Neuron (in vitro differentiated cells): Measurements from ENCODE around the gene C2orf15.
"Not testable (repeated sequence)": the region's sequence is repeated elsewhere in the genome, so short reads cannot be mapped to it uniquely, and the experiment has no call there.

Source experiments
- H2AFZ ChIP-seq: one replicate; pipeline ENCODE4 v1.6.1; 2013; ENCODE audit warnings: low read depth, mild to moderate bottlenecking, inconsistent platforms, low read length, moderate library complexity
- H3K27me3 ChIP-seq: one replicate; pipeline ENCODE4 v1.6.1; 2013; ENCODE audit warnings: low read length; ENCODE audit not compliant: insufficient read depth
- H3K36me3 ChIP-seq: one replicate; pipeline ENCODE4 v1.6.1; 2013; ENCODE audit warnings: low read length; ENCODE audit not compliant: insufficient read depth
- H3K4me1 ChIP-seq: one replicate; pipeline ENCODE4 v1.6.1; 2013; ENCODE audit warnings: low read length; ENCODE audit not compliant: insufficient read depth
- H3K4me3 ChIP-seq: 2 replicates; pipeline ENCODE4 v1.5.1; 2013; ENCODE audit warnings: mild to moderate bottlenecking, low read length, moderate library complexity
- H3K9me3 ChIP-seq: one replicate; pipeline ENCODE4 v1.6.1; 2013; ENCODE audit warnings: low read length

Gene C2orf15

GRCh38 chr2:99141110-99142108, at the start of gene C2orf15:
Gene C2orf15, plus strand, starts transcription at chr2:99141707. Its CDS starts 8,852 bp downstream, at chr2:99150559.
- Histone ChIP-seq H3K27me3 (no peaks in the 10 kb centered on the region), H3K4me3 (peak within 1 kb of the TSS; percentile 83), H3K36me3 (no peaks in the 10 kb centered on the region), H2AFZ (peak within 1 kb of the TSS; percentile 79), H3K4me1 (peaks cover 13% of the 10 kb centered on the region), H3K9me3 (no peaks in the 10 kb centered on the region)

GRCh38 chr2:99096728-99097127, 44.8 kb upstream of the C2orf15 start:
- Histone ChIP-seq H3K4me1 (no peaks in the 10 kb centered on the region), H3K9me3 (no peaks in the 10 kb centered on the region), H2AFZ (no peak overlapping the region), H3K27me3 (no peaks in the 10 kb centered on the region), H3K36me3 (no peaks in the 10 kb centered on the region), H3K4me3 (no peak overlapping the region)

- no peak overlapping the region for H3K4me3 ChIP-seq
- H3K36me3 ChIP-seq: no peaks in the 10 kb centered on the region
- no peaks in the 10 kb centered on the region for H3K27me3 ChIP-seq
Observed at GRCh38 chr2:99101697-99102096, 39.8 kb upstream of the C2orf15 start.

DNA sequence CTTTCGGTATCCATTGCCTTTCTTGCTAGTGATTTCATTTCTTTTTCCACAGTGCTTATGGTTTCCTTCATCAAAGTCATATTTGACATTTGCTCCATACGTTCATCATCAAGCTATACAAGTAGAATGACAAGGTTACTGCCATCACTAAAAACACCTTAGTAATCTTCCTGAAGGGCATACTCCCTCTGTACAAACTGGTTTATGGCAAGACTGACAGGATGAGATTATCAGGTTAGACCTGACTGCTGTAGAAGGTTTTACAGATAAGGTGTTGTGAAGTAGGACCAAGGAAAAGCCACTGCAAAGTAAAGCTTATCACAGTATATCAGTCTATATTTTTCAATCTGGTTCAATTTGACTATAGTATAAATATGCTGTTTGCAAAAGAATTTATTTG, 37.5 kb upstream of the C2orf15 start:
- Histone ChIP-seq H3K4me3 (no peak overlapping the region), H3K27me3 (no peaks in the 10 kb centered on the region), H3K36me3 (no peaks in the 10 kb centered on the region), H2AFZ (no peak overlapping the region), H3K4me1 (no peaks in the 10 kb centered on the region), H3K9me3 (no peaks in the 10 kb centered on the region)

More at GRCh38 chr2:99101697-99102096, 39.8 kb upstream of the C2orf15 start:
- Histone ChIP-seq H3K4me1 (no peaks in the 10 kb centered on the region), H3K9me3 (no peaks in the 10 kb centered on the region), H2AFZ (peak overlapping the region; percentile 16)

DNA sequence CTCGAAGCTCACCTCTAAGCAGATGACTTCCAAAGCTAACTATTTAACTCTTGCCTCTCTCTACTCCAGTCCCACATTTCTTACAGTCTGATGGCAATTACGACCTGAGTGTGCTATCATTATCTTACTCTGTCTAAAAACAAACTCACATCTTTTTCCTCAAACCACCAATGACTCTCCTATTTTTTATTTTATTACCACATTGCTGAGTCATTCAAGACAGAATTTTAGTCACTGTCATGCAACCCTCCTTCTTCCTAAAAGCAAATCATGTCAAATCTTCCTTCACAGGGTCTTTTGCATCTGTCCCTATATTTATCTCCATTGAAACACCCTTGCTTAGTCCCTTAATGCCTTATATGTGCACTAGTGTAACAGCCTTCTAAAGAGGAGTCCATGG, 34.6 kb upstream of the C2orf15 start:
- Histone ChIP-seq H3K27me3 (no peaks in the 10 kb centered on the region), H3K36me3 (no peaks in the 10 kb centered on the region), H2AFZ (no peak overlapping the region), H3K4me1 (no peaks in the 10 kb centered on the region), H3K9me3 (no peaks in the 10 kb centered on the region), H3K4me3 (no peak overlapping the region)

GRCh38 chr2:99111236-99111635, 30.3 kb upstream of the C2orf15 start:
- Histone ChIP-seq H3K36me3 (no peaks in the 10 kb centered on the region), H3K27me3 (no peaks in the 10 kb centered on the region), H3K9me3 (no peaks in the 10 kb centered on the region), H2AFZ (no peak overlapping the region), H3K4me1 (peaks cover 2% of the 10 kb centered on the region), H3K4me3 (no peak overlapping the region)

DNA sequence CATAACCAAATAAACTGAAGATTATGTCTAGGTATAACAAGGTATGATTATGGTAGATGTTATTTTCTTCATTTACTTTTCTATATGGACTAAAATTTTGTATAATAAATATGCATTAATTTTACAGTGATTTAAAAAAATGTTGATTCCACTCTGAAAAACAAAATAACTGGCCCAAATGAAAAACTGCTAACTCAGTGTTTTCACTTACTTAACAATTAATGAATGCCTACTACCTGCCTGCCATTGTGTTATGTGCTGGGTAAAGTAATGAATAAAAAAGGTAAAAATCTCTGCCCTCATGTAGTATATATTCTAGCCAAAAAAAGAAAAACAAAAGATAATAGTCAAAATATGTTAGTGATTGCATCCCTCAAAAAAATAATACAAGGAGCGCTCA, 29.6 kb upstream of the C2orf15 start:
- Histone ChIP-seq H3K36me3 (no peaks in the 10 kb centered on the region), H3K9me3 (no peaks in the 10 kb centered on the region), H2AFZ (no peak overlapping the region), H3K27me3 (no peaks in the 10 kb centered on the region), H3K4me3 (no peak overlapping the region), H3K4me1 (peaks cover 2% of the 10 kb centered on the region)

GRCh38 chr2:99112617-99113016, 28.9 kb upstream of the C2orf15 start:
- Histone ChIP-seq H3K27me3 (no peaks in the 10 kb centered on the region), H3K9me3 (no peaks in the 10 kb centered on the region), H3K4me3 (no peak overlapping the region), H3K4me1 (peaks cover 2% of the 10 kb centered on the region), H2AFZ (no peak overlapping the region), H3K36me3 (no peaks in the 10 kb centered on the region)

DNA sequence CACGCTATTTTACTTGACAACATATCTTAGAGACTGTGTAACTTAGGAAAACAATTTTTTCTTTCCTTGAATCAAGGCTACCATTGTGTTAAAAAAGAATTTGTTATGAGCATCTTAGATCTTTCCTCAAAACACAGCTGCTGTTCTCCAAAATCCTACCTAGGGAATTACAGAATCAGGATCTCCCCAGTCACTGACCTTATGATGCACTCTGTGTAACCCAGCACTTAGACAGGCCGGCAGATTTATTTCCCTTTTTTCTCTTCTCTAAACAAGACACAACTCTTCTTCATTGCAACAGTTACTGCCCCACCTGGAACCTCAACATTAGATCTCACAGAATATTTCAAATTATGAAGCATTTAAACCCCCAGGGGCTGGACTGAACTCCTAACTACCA, 13.5 kb upstream of the C2orf15 start:
- no peak overlapping the region for H3K4me3 ChIP-seq
- no peaks in the 10 kb centered on the region for H3K36me3 ChIP-seq
- no peaks in the 10 kb centered on the region for H3K9me3 ChIP-seq
- no peaks in the 10 kb centered on the region for H3K27me3 ChIP-seq
- no peak overlapping the region for H2AFZ ChIP-seq
- peaks cover 5% of the 10 kb centered on the region for H3K4me1 ChIP-seq

- not testable (repeated sequence) for H3K9me3 ChIP-seq, H3K4me3 ChIP-seq, H3K36me3 ChIP-seq, H2AFZ ChIP-seq, H3K4me1 ChIP-seq, H3K27me3 ChIP-seq
Observed at GRCh38 chr2:99135044-99135556, 6.4 kb upstream of the C2orf15 start.

- Histone ChIP-seq H3K9me3 (no peaks in the 10 kb centered on the region), H3K27me3 (no peaks in the 10 kb centered on the region), H3K4me1 (peaks cover 13% of the 10 kb centered on the region), H2AFZ (no peak overlapping the region), H3K36me3 (no peaks in the 10 kb centered on the region), H3K4me3 (no peak overlapping the region)
Observed at GRCh38 chr2:99139003-99139402, 2.5 kb upstream of the C2orf15 start.

DNA sequence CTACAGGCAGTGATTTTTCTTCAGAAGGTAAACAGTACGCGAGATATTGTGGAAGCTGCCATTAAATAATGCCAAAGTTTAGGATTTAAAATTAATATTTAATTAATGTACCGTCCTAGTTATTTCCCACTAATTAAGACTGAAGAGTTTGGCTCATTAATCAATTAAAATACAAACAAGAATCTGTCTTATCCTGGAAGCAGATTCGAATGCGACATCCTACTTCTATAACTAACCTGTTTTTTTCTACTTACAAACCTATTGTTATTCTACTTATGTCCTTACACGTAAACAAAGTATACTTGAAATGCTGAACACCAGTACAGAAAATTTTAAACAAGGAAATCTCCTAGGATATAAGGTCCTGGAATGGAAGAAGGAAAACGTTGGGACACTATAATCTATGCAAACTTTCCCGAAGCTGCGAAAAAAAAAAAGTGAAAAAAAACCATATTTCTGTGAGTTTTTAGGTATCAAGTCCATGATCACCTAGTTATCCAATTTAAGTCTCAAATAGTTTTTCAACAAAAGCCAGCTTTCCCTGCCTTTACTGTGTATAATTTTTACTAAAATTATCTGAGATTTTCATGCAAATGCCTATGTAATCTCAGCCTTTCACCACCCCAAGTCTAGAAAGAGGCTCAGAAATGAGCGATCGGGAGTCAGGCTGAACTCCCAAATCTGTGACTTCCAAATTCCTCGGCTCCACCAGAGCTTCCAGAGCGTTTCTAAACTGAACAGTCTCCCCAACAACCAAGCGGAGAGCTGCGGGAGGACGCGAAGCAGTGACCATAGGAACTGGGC, 1.2 kb upstream of the C2orf15 start:
- Histone ChIP-seq H2AFZ (peak overlapping the region; percentile 79), H3K36me3 (no peaks in the 10 kb centered on the region), H3K4me1 (peaks cover 13% of the 10 kb centered on the region), H3K27me3 (no peaks in the 10 kb centered on the region), H3K9me3 (no peaks in the 10 kb centered on the region), H3K4me3 (peak overlapping the region; percentile 83)

GRCh38 chr2:99140860-99141109, 722 bp upstream of the C2orf15 start:
- H2AFZ ChIP-seq: peak overlapping the region; percentile 79
- H3K27me3 ChIP-seq: no peaks in the 10 kb centered on the region
- H3K36me3 ChIP-seq: no peaks in the 10 kb centered on the region
- H3K4me1 ChIP-seq: peaks cover 13% of the 10 kb centered on the region
- no peaks in the 10 kb centered on the region for H3K9me3 ChIP-seq
- H3K4me3 ChIP-seq: peak overlapping the region; percentile 83
